OCI-LY3 (cell line): Measurements from ENCODE around the gene RAPGEF1.

ENCODE experiments used
- CTCF ChIP-seq: fragments of 200-600, 300-600 bp; sonication (generic); IDR thresholded peaks from 2 replicates; pipeline ENCODE4 v1.5.1; 2014; ENCODE audit warnings: antibody characterized with exemption, low read length, low read depth
- EZH2phosphoT487 ChIP-seq: fragments of 200-600 bp; shearing (Covaris generic); IDR thresholded peaks from 2 replicates; pipeline ENCODE4 v1.6.1; 2018; ENCODE audit warnings: antibody characterized with exemption, mixed run types, low read depth

GRCh38 chr9:131616983-131617604 is 122.8 kb downstream of the RAPGEF1 start:
- TF ChIP-seq CTCF (no peak), EZH2phosphoT487 (no peak)
